Tibial nerve (tissue), 4 donors: ENCODE measurements around the gene PTPRK.

ENCODE experiments used
- EP300 ChIP-seq, 2 donors: sonication (generic); formaldehyde crosslinking; IDR thresholded peaks; one replicate each; pipeline ENCODE4 v1.6.1; 2017; ENCODE audit warnings: antibody characterized with exemption in 2 of 2, mild to moderate bottlenecking in 1 of 2
- TF ChIP-seq, protein P1 (sequence below), 5 experiments: fragments of 200-600 bp in 3 of 5; fragments of 450-650 bp in 2 of 5; sonication (generic) in 3 of 5; IDR thresholded peaks; one replicate each; pipeline ENCODE4 v1.5.1; 2016 to 2019; ENCODE audit warnings: antibody characterized with exemption in 5 of 5, mild to moderate bottlenecking in 3 of 5, moderate library complexity in 2 of 5

DNA sequence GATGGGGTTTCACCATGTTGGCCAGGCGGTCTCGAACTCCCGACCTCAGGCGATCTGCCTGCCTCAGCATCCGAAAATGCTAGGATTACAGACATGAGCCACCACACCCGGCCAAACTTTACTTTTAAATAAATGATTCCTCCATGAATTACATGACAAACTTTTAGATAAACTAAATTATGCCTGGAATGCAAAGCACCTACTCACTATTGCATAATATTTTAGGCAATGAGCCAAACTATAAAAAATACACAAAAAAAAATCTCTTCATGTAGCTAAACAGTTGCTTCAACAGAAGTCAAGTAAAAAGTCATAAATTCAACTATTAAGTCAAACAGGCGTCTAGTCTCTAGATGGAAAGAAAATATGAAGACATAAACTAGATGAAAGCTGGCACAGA lies 56.5 kb downstream of the PTPRK start:
- TF ChIP-seq EP300 (IDR thresholded peaks at IDR 0.05): no peak
- TF ChIP-seq, protein P1, sequence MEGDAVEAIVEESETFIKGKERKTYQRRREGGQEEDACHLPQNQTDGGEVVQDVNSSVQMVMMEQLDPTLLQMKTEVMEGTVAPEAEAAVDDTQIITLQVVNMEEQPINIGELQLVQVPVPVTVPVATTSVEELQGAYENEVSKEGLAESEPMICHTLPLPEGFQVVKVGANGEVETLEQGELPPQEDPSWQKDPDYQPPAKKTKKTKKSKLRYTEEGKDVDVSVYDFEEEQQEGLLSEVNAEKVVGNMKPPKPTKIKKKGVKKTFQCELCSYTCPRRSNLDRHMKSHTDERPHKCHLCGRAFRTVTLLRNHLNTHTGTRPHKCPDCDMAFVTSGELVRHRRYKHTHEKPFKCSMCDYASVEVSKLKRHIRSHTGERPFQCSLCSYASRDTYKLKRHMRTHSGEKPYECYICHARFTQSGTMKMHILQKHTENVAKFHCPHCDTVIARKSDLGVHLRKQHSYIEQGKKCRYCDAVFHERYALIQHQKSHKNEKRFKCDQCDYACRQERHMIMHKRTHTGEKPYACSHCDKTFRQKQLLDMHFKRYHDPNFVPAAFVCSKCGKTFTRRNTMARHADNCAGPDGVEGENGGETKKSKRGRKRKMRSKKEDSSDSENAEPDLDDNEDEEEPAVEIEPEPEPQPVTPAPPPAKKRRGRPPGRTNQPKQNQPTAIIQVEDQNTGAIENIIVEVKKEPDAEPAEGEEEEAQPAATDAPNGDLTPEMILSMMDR (IDR thresholded peaks at IDR 0.05): no peak
